H1 (cell line): Measurements from ENCODE around the gene LHX8. TPM values are rescaled to one million over a fixed set of nuclear protein-coding genes. Genes with fewer than 3 reads are reported as not detected.

Experiments
- CHD7 ChIP-seq: fragments of 300-600 bp; sonication (generic); IDR thresholded peaks from 2 replicates; pipeline ENCODE4 v1.7.1; 2012; ENCODE audit warnings: low read length, moderate library complexity, mild to moderate bottlenecking, inconsistent platforms; ENCODE audit not compliant: insufficient replicate concordance
- CTCF ChIP-seq, 3 experiments: IDR thresholded peaks; 1 replicate in 2 of 3; 2 replicates in 1 of 3; pipeline versions ENCODE4 v1.5.1 to v1.6.1; 2011; ENCODE audit warnings: low read length in 3 of 3, mild to moderate bottlenecking in 3 of 3, inconsistent platforms in 2 of 3, low read depth in 1 of 3, moderate library complexity in 1 of 3; ENCODE audit not compliant: insufficient read depth in 1 of 3; ENCODE audit errors: control extremely low read depth in 1 of 3
- FOSL1 ChIP-seq: IDR thresholded peaks from 2 replicates; pipeline ENCODE4 v1.6.1; 2011; ENCODE audit warnings: mild to moderate bottlenecking, low read depth, low read length, moderate library complexity; ENCODE audit not compliant: insufficient read depth
- NRF1 ChIP-seq: IDR thresholded peaks from 2 replicates; pipeline ENCODE4 v1.6.1; 2011; ENCODE audit warnings: mild to moderate bottlenecking, low read depth, low read length, improper control_type of control experiment
- POLR2AphosphoS5 ChIP-seq: IDR thresholded peaks from 2 replicates; pipeline ENCODE4 v1.6.1; 2011; ENCODE audit warnings: low read depth, low read length
- SIX5 ChIP-seq: IDR thresholded peaks from 2 replicates; pipeline ENCODE4 v1.6.1; 2011; ENCODE audit warnings: mild to moderate bottlenecking, low read depth, low read length
- SP1 ChIP-seq: IDR thresholded peaks from 2 replicates; pipeline ENCODE4 v1.6.1; 2011; ENCODE audit warnings: low read depth, low read length
- SP2 ChIP-seq: IDR thresholded peaks from 2 replicates; pipeline ENCODE4 v1.6.1; 2012; ENCODE audit warnings: mild to moderate bottlenecking, low read length, inconsistent platforms
- TCF12 ChIP-seq: IDR thresholded peaks from 2 replicates; pipeline ENCODE4 v1.6.1; 2011; ENCODE audit warnings: low read depth, mild to moderate bottlenecking, low read length
- TEAD4 ChIP-seq: IDR thresholded peaks from 2 replicates; pipeline ENCODE4 v1.6.1; 2012; ENCODE audit warnings: low read depth, low read length, inconsistent platforms, mixed read lengths
- polyA plus RNA-seq, 7 experiments: library from polyadenylated mRNA; depleted of rRNA in 3 of 7; stranded (reverse) in 5 of 7; unstranded in 2 of 7; fragments of >200 nt in 5 of 7; fragments of 200-250 nt in 2 of 7; gene quantifications; 1 replicate in 5 of 7; 2 replicates in 1 of 7; 4 replicates in 1 of 7; pipeline versions ENCODE4 v1.2.1 to v1.2.3, GENCODE V29; 2011 to 2013; ENCODE audit warnings: missing spikeins in 2 of 7, mixed read lengths in 2 of 7
- total RNA-seq: library from RNA; stranded (reverse); fragmentation: NEBNext Ultra II Directional; extraction: Animal tissue kit (Norgen Biotek cat#: 25700); gene quantifications from 2 replicates; pipeline ENCODE4 v1.2.1, GENCODE V29; 2021

LHX8 gene
- total and polyA plus RNA-seq, 2 of the 8 experiments (the other 6 are each of a cell fraction or from before 2014, with no cell fraction given) = 0.50 to 1.2 TPM

- TF ChIP-seq CHD7 (no peak), SP2 (no peak), FOSL1 (no peak), NRF1 (no peak), TCF12 (no peak), TEAD4 (no peak), SIX5 (no peak), POLR2AphosphoS5 (no peak), SP1 (no peak), CTCF (IDR thresholded peaks at IDR 0.05; ENCODE audit: control extremely low read depth in 1 of 3, insufficient read depth in 1 of 3, low read depth in 1 of 3, low read length in 3 of 3) (no peak)
Observed at GRCh38 chr1:75170981-75171380, 36.8 kb downstream of the LHX8 start (continued).
